ENCODE data around the gene ZCWPW1. TPM values are rescaled to one million over a fixed set of nuclear protein-coding genes. Genes with fewer than 3 reads are reported as not detected.

ZCWPW1 gene
- total RNA-seq, 3 donors from 2014 or later (not counting 1 experiment from before 2014, with no cell fraction given): 5.6 to 7.8 (median 7.2) TPM

- intact Hi-C loops (cut with micrococcal nuclease): no loop called here
- Mint-ChIP-seq H3K4me1 (peaks cover 51 to 66% of the 10 kb centered on the region in 2 donors), H3K4me3 (peak overlapping the region; percentile 81), H3K36me3 (no peaks in the 10 kb centered on the region), H3K27ac (peak overlapping the region; percentile 97 to 99), H3K27me3 (ENCODE audit: low read depth in 2 of 2) (peaks cover 0 to 5% of the 10 kb centered on the region in 2 donors), H3K9me3 (no peaks in the 10 kb centered on the region)
- H3K36me3 ChIP-seq (ENCODE audit: control insufficient read depth, insufficient read depth, low read length): peaks cover 24% of the 10 kb centered on the region
- DNase-seq: peak; percentile 56 to 64
- no peaks in the 10 kb centered on the region for H3K27me3 ChIP-seq (ENCODE audit: control insufficient read depth, insufficient read depth, low read length)
- ATAC-seq: peak in 2 of 3 donors; percentile 4
- H3K4me1 ChIP-seq (ENCODE audit: control insufficient read depth, insufficient read depth, low read length): peaks cover 53% of the 10 kb centered on the region
- WGBS (ENCODE audit: insufficient coverage): 19% methylated on average over 30 of the region's 31 CpGs
- peak overlapping the region; percentile 99 for H3K27ac ChIP-seq (ENCODE audit: low read length)
- TF ChIP-seq CTCF (IDR thresholded peaks at IDR 0.05): no peak
- H3K4me3 ChIP-seq (ENCODE audit: low read length): peak overlapping the region; percentile 99
- no peaks in the 10 kb centered on the region for H3K9me3 ChIP-seq (ENCODE audit: control insufficient read depth, insufficient read depth, low read length)
Observed at GRCh38 chr7:100430493-100431285, 2.2 kb upstream of the ZCWPW1 start.

GRCh38 chr7:100429637-100430492 lies 1.4 kb upstream of the ZCWPW1 start, which contains the start of gene MEPCE:
TSS of gene MEPCE (plus strand) at chr7:100429831. CDS start at chr7:100430019, 188 bp downstream.
- Histone ChIP-seq H3K36me3 (ENCODE audit: control insufficient read depth, insufficient read depth, low read length) (peaks cover 24% of the 10 kb centered on the region), H3K4me3 (ENCODE audit: low read length) (peak within 1 kb of the TSS; percentile 99), H3K27ac (ENCODE audit: low read length) (peak within 1 kb of the TSS; percentile 99), H3K9me3 (ENCODE audit: control insufficient read depth, insufficient read depth, low read length) (no peaks in the 10 kb centered on the region), H3K27me3 (ENCODE audit: control insufficient read depth, insufficient read depth, low read length) (no peaks in the 10 kb centered on the region), H3K4me1 (ENCODE audit: control insufficient read depth, insufficient read depth, low read length) (peaks cover 46% of the 10 kb centered on the region)
- Mint-ChIP-seq H3K36me3 (no peaks in the 10 kb centered on the region), H3K4me1 (peaks cover 45 to 60% of the 10 kb centered on the region in 2 donors), H3K27ac (peak within 1 kb of the TSS; percentile 97 to 99), H3K27me3 (ENCODE audit: low read depth in 2 of 2) (peaks cover 0 to 5% of the 10 kb centered on the region in 2 donors), H3K9me3 (no peaks in the 10 kb centered on the region), H3K4me3 (peak within 1 kb of the TSS; percentile 96)
- TF ChIP-seq CTCF (IDR thresholded peaks at IDR 0.05): no peak
- intact Hi-C loops (cut with micrococcal nuclease): loop anchor here (2.0 to 10.0 kb wide), 3 partner anchors 61 to 205 kb away; no protein-coding TSS in a partner anchor
- WGBS (ENCODE audit: insufficient coverage): under 1% methylated on average over 94 of the region's 95 CpGs
- ATAC-seq (peak; percentile 49 to 69 (median 57)), DNase-seq (peak; percentile 97 to 98)

- intact Hi-C loops (cut with micrococcal nuclease): loop anchor here (1.0 to 10.0 kb wide), 4 partner anchors 33 to 204 kb away; no protein-coding TSS in a partner anchor
- Histone ChIP-seq H3K4me3 (ENCODE audit: low read length) (peak overlapping the region; percentile 99), H3K9me3 (ENCODE audit: control insufficient read depth, insufficient read depth, low read length) (no peaks in the 10 kb centered on the region), H3K27me3 (ENCODE audit: control insufficient read depth, insufficient read depth, low read length) (no peaks in the 10 kb centered on the region), H3K27ac (ENCODE audit: low read length) (peak overlapping the region; percentile 99), H3K36me3 (ENCODE audit: control insufficient read depth, insufficient read depth, low read length) (peaks cover 20% of the 10 kb centered on the region), H3K4me1 (ENCODE audit: control insufficient read depth, insufficient read depth, low read length) (peaks cover 40% of the 10 kb centered on the region)
- TF ChIP-seq CTCF (IDR thresholded peaks at IDR 0.05): no peak
- H3K36me3 Mint-ChIP-seq: no peaks in the 10 kb centered on the region
- ATAC-seq: peak; percentile 57 to 79 (median 60)
- peaks cover 0 to 5% of the 10 kb centered on the region in 2 donors for H3K27me3 Mint-ChIP-seq (ENCODE audit: low read depth in 2 of 2)
- peak overlapping the region; percentile 97 to 99 for H3K27ac Mint-ChIP-seq
- peaks cover 41 to 61% of the 10 kb centered on the region in 2 donors for H3K4me1 Mint-ChIP-seq
- DNase-seq: peak; percentile 100
- H3K4me3 Mint-ChIP-seq: peak overlapping the region; percentile 96
- no peaks in the 10 kb centered on the region for H3K9me3 Mint-ChIP-seq
- 0% methylated on average over 40 of the region's 40 CpGs for WGBS (ENCODE audit: insufficient coverage)
Observed at GRCh38 chr7:100428967-100429636, 599 bp upstream of the ZCWPW1 start.

Measured in natural killer cell (primary cell).